Endothelial cell of umbilical vein (primary cell): ENCODE measurements around the gene GALNT9. TPM values are rescaled to one million over a fixed set of nuclear protein-coding genes. Genes with fewer than 3 reads are reported as not detected.

ENCODE experiments used
- BruUV-seq: library from RNA; stranded (reverse); fragments of 400-500 nt; replicated peaks from 2 replicates; lab custom pipeline; 2021; lab: Mats Ljungman, UMichigan
- CTCF ChIA-PET: fragments of 300-600, 350-600 bp; sonication (Branson Sonifier 250); formaldehyde crosslinking; loops from one replicate; lab custom pipeline; 2021; ENCODE audit warnings: antibody characterized with exemption, inconsistent platforms; lab: Charles Lee
- POLR2A ChIA-PET: fragments of 300-600, 350-600 bp; sonication (Branson Sonifier 250); formaldehyde crosslinking; loops from one replicate; lab custom pipeline; 2021; ENCODE audit warnings: antibody characterized with exemption, inconsistent platforms; lab: Charles Lee
- DNase-seq: peaks from one replicate; pipeline ENCODE4 v3.0.0-alpha.2; 2011; ENCODE audit warnings: low read depth, low spot score
- FAIRE-seq: peaks from 2 replicates; lab custom pipeline; 2011; peaks lifted over from hg19 to GRCh38; lab: Jason Lieb, UNC
- H2AFZ ChIP-seq: 2 replicates; pipeline ENCODE4 v1.6.0; 2012; ENCODE audit warnings: low read depth, low read length, control low read depth, inconsistent platforms
- H3K27ac ChIP-seq: 2 replicates; pipeline ENCODE4 v1.5.1; 2011; ENCODE audit warnings: low read depth, mild to moderate bottlenecking, control low read depth, low read length, moderate library complexity; ENCODE audit not compliant: insufficient read depth
- H3K27me3 ChIP-seq, 2 experiments: 2 replicates each; pipeline versions ENCODE4 v1.6.0 to v1.6.1; 2011; ENCODE audit warnings: low read length in 2 of 2, mixed read lengths in 1 of 2; ENCODE audit not compliant: control insufficient read depth in 2 of 2, insufficient read depth in 2 of 2
- H3K36me3 ChIP-seq, 2 experiments: 2 replicates in 1 of 2; 3 replicates in 1 of 2; pipeline ENCODE4 v1.5.1; 2011; ENCODE audit warnings: low read length in 2 of 2, mild to moderate bottlenecking in 1 of 2, moderate library complexity in 1 of 2; ENCODE audit not compliant: control insufficient read depth in 2 of 2, insufficient read depth in 2 of 2; ENCODE audit errors: extremely low read depth in 1 of 2
- H3K4me1 ChIP-seq: 3 replicates; pipeline ENCODE4 v1.5.1; 2011; ENCODE audit warnings: mild to moderate bottlenecking, low read length; ENCODE audit not compliant: control insufficient read depth, insufficient read depth; ENCODE audit errors: extremely low read depth
- H3K4me2 ChIP-seq: 2 replicates; pipeline ENCODE4 v1.6.1; 2011; ENCODE audit warnings: low read length, control low read depth, mixed read lengths; ENCODE audit not compliant: insufficient read depth
- H3K4me3 ChIP-seq, 3 experiments: fragments of 200-600 bp in 1 of 3; sonication (generic), shearing (Covaris generic) in 1 of 3; replicated peaks in 1 of 3; 2 replicates each; pipeline ENCODE4 v1.5.1; 2011 to 2016; ENCODE audit warnings: control low read depth in 3 of 3, low read length in 3 of 3, mild to moderate bottlenecking in 2 of 3, inconsistent platforms in 1 of 3, low read depth in 1 of 3, moderate library complexity in 1 of 3; ENCODE audit not compliant: insufficient read depth in 1 of 3
- H3K79me2 ChIP-seq: 2 replicates; pipeline ENCODE4 v1.6.0; 2012; ENCODE audit warnings: low read length, inconsistent platforms; ENCODE audit not compliant: control insufficient read depth, insufficient read depth
- H3K9ac ChIP-seq: replicated peaks from 2 replicates; pipeline ENCODE3; 2011; ENCODE audit warnings: low read length, control low read depth; ENCODE audit not compliant: insufficient read depth; ENCODE audit errors: extremely low read depth
- H3K9me1 ChIP-seq: replicated peaks from 3 replicates; pipeline ENCODE4 v1.6.0; 2011; ENCODE audit warnings: mild to moderate bottlenecking, low read length; ENCODE audit not compliant: control insufficient read depth, insufficient read depth; ENCODE audit errors: extremely low read depth
- H3K9me3 ChIP-seq: replicated peaks from 2 replicates; pipeline ENCODE4 v1.5.1; 2012; ENCODE audit warnings: low read length, inconsistent platforms; ENCODE audit not compliant: control insufficient read depth, insufficient read depth
- H4K20me1 ChIP-seq: replicated peaks from 2 replicates; pipeline ENCODE3; 2011; ENCODE audit warnings: mild to moderate bottlenecking, low read length; ENCODE audit not compliant: control insufficient read depth, insufficient read depth; ENCODE audit errors: extremely low read depth
- EZH2 ChIP-seq: IDR thresholded peaks from 2 replicates; pipeline ENCODE4 v1.6.1; 2012; ENCODE audit warnings: borderline replicate concordance, low read depth, mild to moderate bottlenecking, moderate library complexity, low read length, inconsistent platforms; ENCODE audit not compliant: severe bottlenecking
- FOS ChIP-seq: IDR thresholded peaks from 2 replicates; pipeline ENCODE4 v1.6.1; 2011; ENCODE audit warnings: mild to moderate bottlenecking, low read length, moderate library complexity, borderline replicate concordance; ENCODE audit not compliant: insufficient read depth
- GATA2 ChIP-seq: IDR thresholded peaks from 2 replicates; pipeline ENCODE4 v1.7.0; 2011; ENCODE audit warnings: low read depth, mild to moderate bottlenecking, moderate library complexity, mixed read lengths, low read length; ENCODE audit not compliant: insufficient read length, insufficient read depth
- JUN ChIP-seq: IDR thresholded peaks from 2 replicates; pipeline ENCODE4 v1.6.1; 2011; ENCODE audit warnings: borderline replicate concordance, low read depth; ENCODE audit not compliant: insufficient read length, insufficient read depth
- MYC ChIP-seq: IDR thresholded peaks from one replicate; pipeline ENCODE4 v1.6.1; 2011; ENCODE audit warnings: mild to moderate bottlenecking, low read depth, low read length
- POLR2A ChIP-seq: IDR thresholded peaks from 2 replicates; pipeline ENCODE4 v1.6.1; 2012; ENCODE audit warnings: low read depth, mild to moderate bottlenecking, control low read depth, low read length
- POLR2AphosphoS5 ChIP-seq: IDR thresholded peaks from 2 replicates; pipeline ENCODE4 v1.6.1; 2012; ENCODE audit warnings: low read depth, mild to moderate bottlenecking, control low read depth, low read length, moderate library complexity; ENCODE audit not compliant: insufficient read depth
- dilution Hi-C: fragments of 300-500 bp; cut with MboI; formaldehyde crosslinking; loops from one replicate; pipeline ENCODE4 v1.15.0; 2019; ENCODE audit warnings: low sequenced_read_pairs; ENCODE audit not compliant: extremely low pct_ligation_motif_present
- intact Hi-C: fragments of 100-400 bp; cut with micrococcal nuclease; formaldehyde crosslinking; loops from one replicate; pipeline ENCODE4 v1.10.0; 2022
- polyA plus RNA-seq, 4 experiments: library from polyadenylated mRNA; depleted of rRNA in 3 of 4; stranded (reverse) in 3 of 4; unstranded in 1 of 4; fragments of >200 nt; gene quantifications; 2 replicates each; pipeline versions ENCODE4 v1.2.1 to v1.2.3, GENCODE V29; 2011 to 2012; ENCODE audit warnings: missing spikeins in 1 of 4
- total RNA-seq: library from RNA; stranded (reverse); gene quantifications from 2 replicates; pipeline ENCODE4 v1.2.3, GENCODE V29; 2021
- TF ChIP-seq, protein P1 (sequence below): IDR thresholded peaks from 2 replicates; pipeline ENCODE4 v1.6.1; 2011; ENCODE audit not compliant: insufficient read depth, insufficient read length
- TF ChIP-seq, protein P2 (sequence below), 2 donors: IDR thresholded peaks; 1 replicate in 1 of 2; 2 replicates in 1 of 2; pipeline ENCODE4 v1.5.1; 2011; ENCODE audit warnings: low read length in 2 of 2, mild to moderate bottlenecking in 2 of 2, moderate library complexity in 2 of 2, control low read depth in 1 of 2, inconsistent platforms in 1 of 2, low read depth in 1 of 2; ENCODE audit not compliant: insufficient read depth in 1 of 2; ENCODE audit errors: extremely low read depth in 1 of 2

GALNT9 gene
- total and polyA plus RNA-seq, 2 donors (not counting 3 experiments of a cell fraction or from before 2014, with no cell fraction given) = 0.14 to 0.73 TPM

DNA sequence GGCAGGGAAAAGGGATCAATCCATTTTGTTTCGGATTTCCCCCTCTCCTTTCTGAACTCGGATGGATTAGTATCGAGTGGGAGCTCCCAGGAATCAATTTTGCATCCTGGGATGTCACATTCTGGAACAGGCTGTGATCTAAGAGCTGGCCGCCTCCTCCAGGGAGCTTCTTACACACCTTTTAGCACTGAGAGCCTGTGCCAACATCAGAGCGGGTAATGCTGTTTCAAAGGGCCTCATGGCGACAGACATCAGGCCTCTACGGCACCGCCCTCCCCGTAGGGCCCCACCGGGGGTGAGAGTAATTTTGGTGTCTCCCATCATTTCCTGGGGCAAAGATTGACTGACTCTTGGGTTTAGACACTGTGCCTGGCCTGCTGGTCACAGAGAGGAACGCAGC, 2.7 kb downstream of the GALNT9 start:
- ChIA-PET POLR2A (interaction anchor here (0.7 kb wide), 1 partner anchor 26 kb away, joined by 11 read pairs; no protein-coding TSS in a partner anchor), CTCF (interaction anchor here (0.8 to 1.0 kb wide), 3 partner anchors 9 to 235 kb away, joined by 3 read pairs; no protein-coding TSS in a partner anchor)
- no peaks in the 10 kb centered on the region for H3K4me1 ChIP-seq
- H2AFZ ChIP-seq = no peak overlapping the region
- intact Hi-C loops = no loop called here
- H3K4me3 ChIP-seq = no peak overlapping the region
- no peak overlapping the region for H3K9ac ChIP-seq
- H3K36me3 ChIP-seq = no peaks in the 10 kb centered on the region
- no peaks in the 10 kb centered on the region for H3K9me3 ChIP-seq
- DNase-seq (no peak), FAIRE-seq (no peak)
- no peak overlapping the region for H3K4me2 ChIP-seq
- no peaks in the 10 kb centered on the region for H4K20me1 ChIP-seq
- dilution Hi-C loops = no loop called here
- no peak overlapping the region for H3K27ac ChIP-seq
- H3K27me3 ChIP-seq = peaks cover 0 to 2% of the 10 kb centered on the region in 2 experiments
- no TSS peak for BruUV-seq
- no peaks in the 10 kb centered on the region for H3K79me2 ChIP-seq
- TF ChIP-seq POLR2A = no peak
- no peak for TF ChIP-seq POLR2AphosphoS5
- TF ChIP-seq, protein P1, sequence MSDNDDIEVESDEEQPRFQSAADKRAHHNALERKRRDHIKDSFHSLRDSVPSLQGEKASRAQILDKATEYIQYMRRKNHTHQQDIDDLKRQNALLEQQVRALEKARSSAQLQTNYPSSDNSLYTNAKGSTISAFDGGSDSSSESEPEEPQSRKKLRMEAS = no peak
- TF ChIP-seq GATA2 = no peak
- TF ChIP-seq JUN = no peak
- no peak for TF ChIP-seq MYC
- no peak for TF ChIP-seq FOS
- H3K9me1 ChIP-seq = no peaks in the 10 kb centered on the region

DNA sequence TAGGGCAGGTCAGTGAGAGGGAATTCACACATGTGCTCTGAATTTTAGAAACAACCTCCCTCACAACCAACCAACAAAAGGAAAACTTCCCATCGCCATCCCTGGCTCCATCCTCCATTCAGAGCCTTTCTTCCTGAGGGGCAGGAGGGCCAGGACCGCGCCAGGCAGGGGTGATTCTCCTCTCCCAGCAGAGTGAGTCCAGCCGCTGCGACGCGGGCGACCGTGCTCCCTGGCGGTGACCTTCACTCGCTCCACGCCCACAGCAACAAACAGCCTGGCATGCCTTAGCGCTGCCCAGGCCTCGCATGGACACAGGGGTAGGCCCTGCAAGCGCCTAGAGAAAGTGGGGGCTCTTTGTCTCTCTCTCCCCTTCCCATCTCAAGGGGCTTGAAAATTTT, 3.7 kb downstream of the GALNT9 start:
- H3K4me2 ChIP-seq = no peak overlapping the region
- H3K4me1 ChIP-seq = no peaks in the 10 kb centered on the region
- no peaks in the 10 kb centered on the region for H3K9me3 ChIP-seq
- H3K4me3 ChIP-seq = no peak overlapping the region
- BruUV-seq = no TSS peak
- no peak overlapping the region for H2AFZ ChIP-seq
- no peaks in the 10 kb centered on the region for H3K27me3 ChIP-seq
- H4K20me1 ChIP-seq = no peaks in the 10 kb centered on the region
- no peaks in the 10 kb centered on the region for H3K36me3 ChIP-seq
- DNase-seq = no peak
- H3K79me2 ChIP-seq = no peaks in the 10 kb centered on the region
- CTCF ChIA-PET = interaction anchor here (1.0 kb wide), 2 partner anchors 41 to 235 kb away, joined by 3 read pairs; no protein-coding TSS in a partner anchor
- FAIRE-seq = no peak
- TF ChIP-seq, protein P1 = no peak
- TF ChIP-seq, protein P2, sequence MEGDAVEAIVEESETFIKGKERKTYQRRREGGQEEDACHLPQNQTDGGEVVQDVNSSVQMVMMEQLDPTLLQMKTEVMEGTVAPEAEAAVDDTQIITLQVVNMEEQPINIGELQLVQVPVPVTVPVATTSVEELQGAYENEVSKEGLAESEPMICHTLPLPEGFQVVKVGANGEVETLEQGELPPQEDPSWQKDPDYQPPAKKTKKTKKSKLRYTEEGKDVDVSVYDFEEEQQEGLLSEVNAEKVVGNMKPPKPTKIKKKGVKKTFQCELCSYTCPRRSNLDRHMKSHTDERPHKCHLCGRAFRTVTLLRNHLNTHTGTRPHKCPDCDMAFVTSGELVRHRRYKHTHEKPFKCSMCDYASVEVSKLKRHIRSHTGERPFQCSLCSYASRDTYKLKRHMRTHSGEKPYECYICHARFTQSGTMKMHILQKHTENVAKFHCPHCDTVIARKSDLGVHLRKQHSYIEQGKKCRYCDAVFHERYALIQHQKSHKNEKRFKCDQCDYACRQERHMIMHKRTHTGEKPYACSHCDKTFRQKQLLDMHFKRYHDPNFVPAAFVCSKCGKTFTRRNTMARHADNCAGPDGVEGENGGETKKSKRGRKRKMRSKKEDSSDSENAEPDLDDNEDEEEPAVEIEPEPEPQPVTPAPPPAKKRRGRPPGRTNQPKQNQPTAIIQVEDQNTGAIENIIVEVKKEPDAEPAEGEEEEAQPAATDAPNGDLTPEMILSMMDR (IDR thresholded peaks at IDR 0.05; ENCODE audit: extremely low read depth in 1 of 2, insufficient read depth in 1 of 2, low read depth in 1 of 2, low read length in 2 of 2) = no peak
- no peak for TF ChIP-seq EZH2
- TF ChIP-seq POLR2AphosphoS5 = no peak
- no peak for TF ChIP-seq FOS
- TF ChIP-seq POLR2A = no peak
- TF ChIP-seq JUN = no peak
- no peak for TF ChIP-seq MYC
- TF ChIP-seq GATA2 = no peak
- POLR2A ChIA-PET = no interaction called here
- no peak overlapping the region for H3K9ac ChIP-seq
- intact Hi-C loops = no loop called here
- H3K9me1 ChIP-seq = no peaks in the 10 kb centered on the region
- dilution Hi-C loops = no loop called here
- H3K27ac ChIP-seq = no peak overlapping the region
